ENCODE results near the gene ABHD16A. TPM values are rescaled to one million over a fixed set of nuclear protein-coding genes. Genes with fewer than 3 reads are reported as not detected.
A peak's percentile ranks its signal among the peaks of the same experiment; 100 is the strongest.

ABHD16A gene
- total and polyA plus RNA-seq, 2 of the 13 experiments (the other 11 are each of a cell fraction or from before 2014, with no cell fraction given): 43.5 to 45.4 TPM

DNA sequence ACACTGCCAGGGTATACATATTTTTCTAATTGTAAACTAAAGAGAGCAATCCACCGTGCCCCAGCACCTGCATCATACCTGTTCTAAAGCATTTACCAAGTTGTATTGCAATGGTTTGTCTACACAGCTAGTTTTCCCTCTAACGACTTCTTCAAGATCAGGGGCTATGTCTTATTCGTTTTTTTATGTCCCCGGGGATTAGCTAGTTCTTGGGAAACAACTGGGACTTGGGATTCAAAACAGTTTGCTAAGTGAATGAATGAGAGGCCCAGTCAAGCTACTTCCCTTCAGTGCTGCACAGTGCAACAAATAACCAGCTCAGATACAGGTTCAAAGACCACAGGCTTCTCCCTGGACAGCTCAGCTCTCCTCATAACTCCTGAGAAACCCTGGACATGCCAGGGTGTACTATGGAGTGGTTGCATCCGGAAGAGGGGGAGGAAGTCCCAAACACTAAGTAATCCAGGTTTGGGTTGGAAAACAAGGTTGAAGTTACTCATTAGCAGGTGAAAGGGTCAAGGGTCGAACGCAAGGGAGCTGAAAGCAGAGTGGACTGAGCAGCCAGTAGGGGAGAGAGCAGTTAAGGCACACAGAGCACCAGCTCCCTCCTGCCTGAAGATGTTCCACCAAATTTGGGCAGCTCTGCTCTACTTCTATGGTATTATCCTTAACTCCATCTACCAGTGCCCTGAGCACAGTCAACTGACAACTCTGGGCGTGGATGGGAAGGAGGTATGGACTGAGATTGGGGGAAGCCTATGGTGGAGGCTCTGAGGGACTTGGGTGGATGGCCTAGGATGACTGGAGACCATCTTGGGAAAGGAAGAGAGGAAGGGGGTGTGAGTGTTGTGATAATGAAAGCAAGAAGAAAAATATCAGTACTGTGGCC, 47.5 kb downstream of the ABHD16A start, which contains the start of gene APOM (continued):
- TF ChIP-seq GZF1 (CRISPR knock-in tag; IDR thresholded peaks at IDR 0.05) (peak; percentile 86; the same call in 1 of the 2 replicates), TOPORS (CRISPR knock-in tag; IDR thresholded peaks at IDR 0.05) (peak; percentile 78), ZNF20 (CRISPR knock-in tag; IDR thresholded peaks at IDR 0.05) (no peak), ZNF777 (CRISPR knock-in tag; IDR thresholded peaks at IDR 0.05) (no peak; the same call in 1 of the 2 replicates), ZNF431 (CRISPR knock-in tag; IDR thresholded peaks at IDR 0.05; ENCODE audit: borderline replicate concordance, low read depth) (no peak; the same call in 1 of the 2 replicates), ZNF430 (CRISPR knock-in tag; IDR thresholded peaks at IDR 0.05) (peak; percentile 95), ZSCAN25 (CRISPR knock-in tag; IDR thresholded peaks at IDR 0.05) (peak; percentile 90), PHB2 (IDR thresholded peaks at IDR 0.05; ENCODE audit: partially characterized antibody) (no peak), ZNF749 (CRISPR knock-in tag; IDR thresholded peaks at IDR 0.05; ENCODE audit: borderline replicate concordance) (no peak; the same call in 1 of the 2 replicates), TBX2 (CRISPR knock-in tag; IDR thresholded peaks at IDR 0.05; ENCODE audit: borderline replicate concordance) (peak; percentile 97), ZNF33B (CRISPR knock-in tag; IDR thresholded peaks at IDR 0.05) (peak; percentile 97), SRSF4 (IDR thresholded peaks at IDR 0.05; ENCODE audit: low read depth, low read length, poor library complexity, severe bottlenecking) (no peak), SRY (CRISPR knock-in tag; IDR thresholded peaks at IDR 0.05) (peak; percentile 85), ZNF44 (CRISPR knock-in tag; IDR thresholded peaks at IDR 0.05) (peak; percentile 98)
- TF ChIP-seq, protein P1, sequence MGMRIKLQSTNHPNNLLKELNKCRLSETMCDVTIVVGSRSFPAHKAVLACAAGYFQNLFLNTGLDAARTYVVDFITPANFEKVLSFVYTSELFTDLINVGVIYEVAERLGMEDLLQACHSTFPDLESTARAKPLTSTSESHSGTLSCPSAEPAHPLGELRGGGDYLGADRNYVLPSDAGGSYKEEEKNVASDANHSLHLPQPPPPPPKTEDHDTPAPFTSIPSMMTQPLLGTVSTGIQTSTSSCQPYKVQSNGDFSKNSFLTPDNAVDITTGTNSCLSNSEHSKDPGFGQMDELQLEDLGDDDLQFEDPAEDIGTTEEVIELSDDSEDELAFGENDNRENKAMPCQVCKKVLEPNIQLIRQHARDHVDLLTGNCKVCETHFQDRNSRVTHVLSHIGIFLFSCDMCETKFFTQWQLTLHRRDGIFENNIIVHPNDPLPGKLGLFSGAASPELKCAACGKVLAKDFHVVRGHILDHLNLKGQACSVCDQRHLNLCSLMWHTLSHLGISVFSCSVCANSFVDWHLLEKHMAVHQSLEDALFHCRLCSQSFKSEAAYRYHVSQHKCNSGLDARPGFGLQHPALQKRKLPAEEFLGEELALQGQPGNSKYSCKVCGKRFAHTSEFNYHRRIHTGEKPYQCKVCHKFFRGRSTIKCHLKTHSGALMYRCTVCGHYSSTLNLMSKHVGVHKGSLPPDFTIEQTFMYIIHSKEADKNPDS (CRISPR knock-in tag; IDR thresholded peaks at IDR 0.05): peak; percentile 76; the same call in 1 of the 2 replicates
- TF ChIP-seq, protein P2, sequence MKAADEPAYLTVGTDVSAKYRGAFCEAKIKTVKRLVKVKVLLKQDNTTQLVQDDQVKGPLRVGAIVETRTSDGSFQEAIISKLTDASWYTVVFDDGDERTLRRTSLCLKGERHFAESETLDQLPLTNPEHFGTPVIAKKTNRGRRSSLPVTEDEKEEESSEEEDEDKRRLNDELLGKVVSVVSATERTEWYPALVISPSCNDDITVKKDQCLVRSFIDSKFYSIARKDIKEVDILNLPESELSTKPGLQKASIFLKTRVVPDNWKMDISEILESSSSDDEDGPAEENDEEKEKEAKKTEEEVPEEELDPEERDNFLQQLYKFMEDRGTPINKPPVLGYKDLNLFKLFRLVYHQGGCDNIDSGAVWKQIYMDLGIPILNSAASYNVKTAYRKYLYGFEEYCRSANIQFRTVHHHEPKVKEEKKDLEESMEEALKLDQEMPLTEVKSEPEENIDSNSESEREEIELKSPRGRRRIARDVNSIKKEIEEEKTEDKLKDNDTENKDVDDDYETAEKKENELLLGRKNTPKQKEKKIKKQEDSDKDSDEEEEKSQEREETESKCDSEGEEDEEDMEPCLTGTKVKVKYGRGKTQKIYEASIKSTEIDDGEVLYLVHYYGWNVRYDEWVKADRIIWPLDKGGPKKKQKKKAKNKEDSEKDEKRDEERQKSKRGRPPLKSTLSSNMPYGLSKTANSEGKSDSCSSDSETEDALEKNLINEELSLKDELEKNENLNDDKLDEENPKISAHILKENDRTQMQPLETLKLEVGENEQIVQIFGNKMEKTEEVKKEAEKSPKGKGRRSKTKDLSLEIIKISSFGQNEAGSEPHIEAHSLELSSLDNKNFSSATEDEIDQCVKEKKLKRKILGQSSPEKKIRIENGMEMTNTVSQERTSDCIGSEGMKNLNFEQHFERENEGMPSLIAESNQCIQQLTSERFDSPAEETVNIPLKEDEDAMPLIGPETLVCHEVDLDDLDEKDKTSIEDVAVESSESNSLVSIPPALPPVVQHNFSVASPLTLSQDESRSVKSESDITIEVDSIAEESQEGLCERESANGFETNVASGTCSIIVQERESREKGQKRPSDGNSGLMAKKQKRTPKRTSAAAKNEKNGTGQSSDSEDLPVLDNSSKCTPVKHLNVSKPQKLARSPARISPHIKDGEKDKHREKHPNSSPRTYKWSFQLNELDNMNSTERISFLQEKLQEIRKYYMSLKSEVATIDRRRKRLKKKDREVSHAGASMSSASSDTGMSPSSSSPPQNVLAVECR (CRISPR knock-in tag; IDR thresholded peaks at IDR 0.05; ENCODE audit: borderline replicate concordance): peak; percentile 89; the same call in 1 of the 2 replicates
- TF ChIP-seq, protein P3, sequence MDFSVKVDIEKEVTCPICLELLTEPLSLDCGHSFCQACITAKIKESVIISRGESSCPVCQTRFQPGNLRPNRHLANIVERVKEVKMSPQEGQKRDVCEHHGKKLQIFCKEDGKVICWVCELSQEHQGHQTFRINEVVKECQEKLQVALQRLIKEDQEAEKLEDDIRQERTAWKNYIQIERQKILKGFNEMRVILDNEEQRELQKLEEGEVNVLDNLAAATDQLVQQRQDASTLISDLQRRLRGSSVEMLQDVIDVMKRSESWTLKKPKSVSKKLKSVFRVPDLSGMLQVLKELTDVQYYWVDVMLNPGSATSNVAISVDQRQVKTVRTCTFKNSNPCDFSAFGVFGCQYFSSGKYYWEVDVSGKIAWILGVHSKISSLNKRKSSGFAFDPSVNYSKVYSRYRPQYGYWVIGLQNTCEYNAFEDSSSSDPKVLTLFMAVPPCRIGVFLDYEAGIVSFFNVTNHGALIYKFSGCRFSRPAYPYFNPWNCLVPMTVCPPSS (IDR thresholded peaks at IDR 0.05): no peak
- TF ChIP-seq, protein P4, sequence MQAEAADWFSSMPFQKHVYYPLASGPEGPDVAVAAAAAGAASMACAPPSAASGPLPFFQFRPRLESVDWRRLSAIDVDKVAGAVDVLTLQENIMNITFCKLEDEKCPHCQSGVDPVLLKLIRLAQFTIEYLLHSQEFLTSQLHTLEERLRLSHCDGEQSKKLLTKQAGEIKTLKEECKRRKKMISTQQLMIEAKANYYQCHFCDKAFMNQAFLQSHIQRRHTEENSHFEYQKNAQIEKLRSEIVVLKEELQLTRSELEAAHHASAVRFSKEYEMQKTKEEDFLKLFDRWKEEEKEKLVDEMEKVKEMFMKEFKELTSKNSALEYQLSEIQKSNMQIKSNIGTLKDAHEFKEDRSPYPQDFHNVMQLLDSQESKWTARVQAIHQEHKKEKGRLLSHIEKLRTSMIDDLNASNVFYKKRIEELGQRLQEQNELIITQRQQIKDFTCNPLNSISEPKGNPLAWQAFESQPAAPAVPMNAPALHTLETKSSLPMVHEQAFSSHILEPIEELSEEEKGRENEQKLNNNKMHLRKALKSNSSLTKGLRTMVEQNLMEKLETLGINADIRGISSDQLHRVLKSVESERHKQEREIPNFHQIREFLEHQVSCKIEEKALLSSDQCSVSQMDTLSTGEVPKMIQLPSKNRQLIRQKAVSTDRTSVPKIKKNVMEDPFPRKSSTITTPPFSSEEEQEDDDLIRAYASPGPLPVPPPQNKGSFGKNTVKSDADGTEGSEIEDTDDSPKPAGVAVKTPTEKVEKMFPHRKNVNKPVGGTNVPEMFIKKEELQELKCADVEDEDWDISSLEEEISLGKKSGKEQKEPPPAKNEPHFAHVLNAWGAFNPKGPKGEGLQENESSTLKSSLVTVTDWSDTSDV (CRISPR knock-in tag; IDR thresholded peaks at IDR 0.05): no peak
